CD4-positive, alpha-beta T cell treated with Interleukin-6 for 4 hours (primary cell): Measurements from ENCODE around the gene PLXNA4.

ENCODE experiments used
- DNase-seq: peaks from one replicate; pipeline ENCODE4 v3.0.0-alpha.2; 2020; ENCODE audit warnings: mixed read lengths

PLXNA4 gene

GRCh38 chr7:132527467-132528410 is 48.5 kb downstream of the PLXNA4 start:
- DNase-seq = no peak

GRCh38 chr7:132526111-132526740 is 50.0 kb downstream of the PLXNA4 start:
- no peak for DNase-seq

- no peak for DNase-seq
These were observed 54.8 kb downstream of the PLXNA4 start for GRCh38 chr7:132521423-132521822.

DNA sequence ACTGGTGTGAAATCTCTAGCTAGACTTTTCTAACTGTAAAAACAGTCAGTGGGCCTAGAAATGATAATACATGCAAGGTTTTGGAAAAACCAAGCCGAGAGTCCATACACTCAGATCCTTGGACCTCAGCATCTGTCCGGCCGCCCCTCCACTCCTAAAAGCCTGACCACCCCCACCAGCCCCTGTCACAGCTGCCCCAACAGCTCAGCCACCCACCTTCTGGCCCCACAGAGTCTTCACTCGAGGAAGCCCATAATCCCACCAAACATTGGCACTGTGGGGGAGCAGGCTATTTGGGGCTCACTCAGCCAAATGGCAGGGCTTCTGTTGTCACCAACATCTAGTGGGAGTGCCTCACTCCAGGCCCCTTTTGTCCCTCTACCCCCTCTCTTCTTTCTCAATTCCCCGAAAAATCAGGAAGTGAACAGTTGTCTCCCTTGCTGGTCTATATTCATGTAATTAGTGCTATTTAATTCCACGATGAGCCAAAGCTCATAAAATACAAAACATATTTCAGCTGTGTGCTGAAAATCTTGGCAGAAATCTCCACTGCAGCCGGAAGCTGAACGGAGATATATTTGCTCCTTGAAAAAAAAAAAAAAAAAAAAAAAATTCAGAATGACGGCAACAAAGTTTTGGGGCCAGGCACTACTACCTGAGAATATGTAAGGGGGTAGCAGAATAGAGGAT is 55.5 kb downstream of the PLXNA4 start:
- DNase-seq = no peak

DNA sequence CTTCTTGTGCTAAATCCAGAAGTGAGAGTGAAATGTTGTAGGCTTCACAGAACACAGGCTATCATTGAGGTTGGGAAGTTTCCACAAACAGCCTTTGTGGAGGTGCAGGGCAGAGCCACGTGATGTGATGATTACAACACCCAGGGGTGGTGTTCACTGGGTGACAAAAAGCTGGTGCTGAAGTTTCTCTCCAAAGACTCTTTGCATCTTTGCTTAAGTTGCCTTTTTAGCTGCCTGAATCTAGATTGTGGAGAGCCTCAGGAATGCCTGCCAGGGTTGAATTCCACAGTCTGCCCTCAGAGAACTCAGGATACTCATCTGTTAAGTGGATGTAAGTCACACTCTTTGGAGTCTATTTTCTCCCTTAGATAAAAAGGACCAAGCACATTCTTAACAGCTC is 56.3 kb downstream of the PLXNA4 start:
- DNase-seq = no peak

- DNase-seq = no peak
These were observed 57.5 kb downstream of the PLXNA4 start for GRCh38 chr7:132518839-132519173.

- no peak for DNase-seq
These were observed 58.0 kb downstream of the PLXNA4 start for GRCh38 chr7:132518102-132518838.

DNA sequence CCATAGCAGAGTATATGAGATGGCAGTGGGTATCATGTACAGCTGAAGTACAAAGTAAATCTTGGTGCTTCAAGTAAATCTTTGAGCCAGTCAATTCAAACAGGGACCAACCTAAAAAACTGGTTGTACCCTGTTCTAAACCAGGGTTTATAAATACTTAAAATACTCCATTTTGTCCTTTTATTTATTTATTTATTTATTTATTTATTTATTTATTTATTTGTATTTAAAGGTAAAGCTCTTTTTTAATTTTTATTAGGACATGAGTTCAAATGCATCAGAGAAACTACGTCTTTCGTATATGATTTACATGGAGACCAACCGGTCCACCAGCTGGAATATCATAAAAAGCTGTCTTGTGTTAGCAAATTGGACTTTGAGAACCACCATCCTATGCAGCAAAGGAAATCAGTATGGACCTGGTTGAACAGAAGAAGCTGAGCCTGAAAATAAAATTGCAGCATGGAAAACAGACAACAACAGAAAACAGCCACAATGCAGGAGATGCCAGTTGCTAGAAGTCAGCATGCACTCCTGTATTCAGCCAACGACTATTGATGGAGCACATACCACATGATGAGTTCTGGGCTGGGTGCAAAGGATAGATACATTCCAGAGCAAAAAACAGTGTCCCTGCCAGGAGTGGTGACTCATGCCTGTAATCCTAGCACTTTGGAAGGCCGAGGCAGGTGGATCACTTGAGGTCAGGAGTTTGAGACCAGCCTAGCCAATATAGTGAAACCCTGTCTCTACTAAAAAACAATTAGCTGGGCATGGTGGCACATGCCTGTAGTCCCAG is 60.0 kb downstream of the PLXNA4 start:
- no peak for DNase-seq

DNA sequence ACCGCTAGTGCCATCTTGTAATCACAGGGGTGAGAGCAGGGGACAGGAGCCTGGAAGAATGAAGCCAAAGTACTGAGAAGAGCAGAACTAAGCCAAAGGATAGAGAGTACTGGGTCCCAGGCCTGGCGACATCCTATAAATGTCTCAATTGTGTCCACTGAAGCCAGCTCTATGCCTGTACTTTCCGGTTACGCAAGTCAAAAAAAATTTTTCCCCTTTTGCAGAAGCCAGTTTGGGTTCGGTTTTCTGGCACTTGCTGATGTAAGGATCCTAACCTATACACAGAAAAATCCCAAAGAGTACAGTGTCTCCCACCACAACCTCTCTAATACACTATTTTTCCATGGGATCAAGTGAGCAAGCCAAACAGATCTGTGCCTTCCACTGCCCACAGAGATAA is 61.1 kb downstream of the PLXNA4 start:
- no peak for DNase-seq

DNA sequence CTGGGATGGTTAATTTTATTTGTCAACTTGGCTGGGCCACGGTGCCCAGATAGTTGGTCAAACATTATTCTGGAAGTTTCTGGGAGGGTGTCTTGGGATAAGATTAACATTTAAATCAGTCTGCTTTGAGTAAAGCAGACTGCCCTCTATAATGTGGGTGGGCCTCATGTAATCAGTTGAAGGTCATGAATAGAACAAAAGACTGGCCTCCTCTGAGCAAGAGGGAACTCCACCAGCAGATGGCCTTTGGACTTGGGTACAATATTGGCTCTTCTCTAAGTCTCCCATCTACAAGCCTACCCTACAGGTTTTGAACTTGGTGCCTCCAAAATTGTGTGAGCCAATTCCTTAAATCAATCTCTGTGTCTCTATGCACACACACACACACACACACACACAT is 61.8 kb downstream of the PLXNA4 start:
- DNase-seq = no peak

- DNase-seq = no peak
These were observed 64.3 kb downstream of the PLXNA4 start for GRCh38 chr7:132511921-132512320.

DNA sequence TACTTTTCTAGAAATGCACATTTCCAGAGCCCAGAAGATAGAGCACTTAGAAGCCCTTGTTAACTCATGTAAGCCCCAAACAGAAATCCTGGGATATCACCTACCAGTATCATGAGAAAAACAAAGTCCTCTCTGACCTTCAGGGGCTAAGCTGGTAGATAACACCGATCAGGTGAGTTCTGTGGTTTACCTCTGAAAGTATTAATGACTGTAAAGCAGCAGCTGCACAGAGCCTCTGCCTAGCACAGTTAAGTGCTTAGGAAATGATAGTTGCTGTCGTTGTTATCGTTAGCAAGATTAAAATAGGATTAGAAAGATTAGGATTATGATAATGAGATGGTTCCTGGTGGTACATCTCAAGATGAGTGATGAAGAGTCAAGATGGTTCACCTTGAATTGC is 64.9 kb downstream of the PLXNA4 start:
- DNase-seq = no peak

DNA sequence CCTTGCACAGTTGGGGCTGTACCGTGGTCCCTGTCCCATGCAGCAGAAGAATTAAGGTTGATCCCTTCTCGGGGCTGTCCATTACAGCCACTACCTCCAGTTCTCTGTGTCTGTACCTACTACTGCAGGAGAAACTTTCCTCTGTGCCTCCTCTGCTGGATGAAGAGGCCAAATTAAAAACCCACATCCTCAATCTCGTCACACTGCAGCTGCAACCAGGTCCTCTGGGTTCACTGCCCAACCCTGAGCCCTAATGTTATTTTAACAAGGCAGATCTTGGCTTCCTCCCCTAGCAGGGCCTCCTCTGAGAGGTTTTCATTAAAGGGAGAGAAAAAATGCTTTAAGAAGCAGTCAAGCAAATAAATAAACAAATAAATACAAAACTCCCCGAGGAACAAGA is 66.6 kb downstream of the PLXNA4 start:
- DNase-seq = no peak

DNA sequence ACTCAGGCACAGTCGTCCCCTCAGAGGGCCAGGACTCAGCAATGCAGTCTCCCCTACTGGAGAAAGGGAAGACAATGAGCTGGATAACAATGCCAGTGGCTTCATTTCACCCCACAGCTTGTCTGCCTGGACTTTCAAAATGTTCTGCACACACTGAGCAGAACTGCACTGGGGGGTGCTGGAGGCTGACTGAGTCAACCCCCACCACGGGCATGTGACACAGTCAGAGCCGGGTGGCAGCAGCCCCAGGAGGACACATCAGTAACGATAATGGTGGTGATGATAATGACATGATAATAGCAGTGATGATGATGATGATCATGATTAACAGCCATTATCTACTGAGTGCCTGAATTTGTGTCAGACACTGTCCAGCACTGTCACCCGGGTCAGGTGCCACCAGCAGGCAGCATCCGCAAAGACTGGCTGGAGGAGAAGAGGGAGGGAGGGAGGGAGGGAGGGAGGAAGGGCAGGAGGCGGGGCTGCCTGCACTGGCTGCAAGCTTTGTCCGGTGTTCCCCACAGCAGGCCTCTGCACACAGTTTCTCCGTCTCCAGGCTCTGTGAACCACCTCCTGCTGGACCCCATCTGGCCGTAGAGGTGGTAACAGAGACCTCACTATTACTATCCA is 67.4 kb downstream of the PLXNA4 start:
- DNase-seq = no peak

- no peak for DNase-seq
These were observed 71.4 kb downstream of the PLXNA4 start for GRCh38 chr7:132504852-132505251.

- no peak for DNase-seq
These were observed 72.2 kb downstream of the PLXNA4 start for GRCh38 chr7:132504071-132504470.

GRCh38 chr7:132503415-132503814 is 72.9 kb downstream of the PLXNA4 start:
- DNase-seq = no peak

DNA sequence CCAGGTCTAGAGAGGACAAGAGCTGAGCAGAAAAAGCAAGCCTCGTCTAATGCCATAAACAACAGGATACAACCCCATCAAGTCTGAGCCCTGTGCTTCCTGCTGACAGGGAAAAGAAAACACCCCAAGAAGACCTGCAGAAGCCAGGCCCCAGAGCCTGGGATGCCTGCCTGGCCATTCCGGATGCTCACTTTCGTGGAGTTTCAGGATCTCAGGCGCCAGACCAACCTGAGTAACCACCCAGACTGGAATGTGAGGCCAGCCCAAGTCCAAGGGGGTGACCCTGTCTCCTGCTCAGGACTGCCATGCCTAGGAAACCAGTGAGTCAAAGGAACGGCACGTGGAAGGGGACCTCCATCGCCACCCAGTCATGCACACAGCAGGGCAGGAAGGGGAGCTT is 74.3 kb downstream of the PLXNA4 start:
- no peak for DNase-seq

- no peak for DNase-seq
These were observed 75.4 kb downstream of the PLXNA4 start for GRCh38 chr7:132500727-132501440.

DNA sequence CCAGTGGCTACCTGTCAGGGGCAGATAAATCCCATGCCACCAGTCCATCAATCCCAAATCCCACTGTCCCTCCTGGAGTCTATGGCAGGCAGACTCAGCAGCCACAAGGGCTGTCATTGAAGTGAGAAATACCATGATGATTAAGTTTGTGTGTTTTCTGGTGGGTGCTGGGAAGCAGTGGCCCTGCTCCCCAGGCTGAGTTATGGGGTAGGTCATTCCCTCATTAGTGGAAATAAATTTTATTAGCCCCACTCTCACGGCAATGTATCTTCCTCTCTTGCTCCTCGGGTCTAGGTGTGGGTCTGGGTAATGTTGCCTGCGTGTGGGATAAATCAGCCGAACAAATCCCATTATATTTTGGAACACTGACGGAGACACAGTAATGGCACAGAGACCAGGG is 76.8 kb downstream of the PLXNA4 start:
- no peak for DNase-seq

- no peak for DNase-seq
These were observed 77.2 kb downstream of the PLXNA4 start for GRCh38 chr7:132499065-132499464.
